ENCODE measurements around the gene PLEKHD1.
A peak's percentile ranks its signal among the peaks of the same experiment; 100 is the strongest.
"Not testable (repeated sequence)": the region's sequence is repeated elsewhere in the genome, so short reads cannot be mapped to it uniquely, and the experiment has no call there.

Gene PLEKHD1

GRCh38 chr14:69484444-69485314 is at the start of gene PLEKHD1:
Gene PLEKHD1, plus strand, starts transcription at chr14:69484728. Its CDS starts 238 bp downstream, at chr14:69484966.
- no peak for DNase-seq (ENCODE audit: low read depth in 1 of 2, low spot score in 1 of 2)

- DNase-seq (ENCODE audit: low read depth in 1 of 2, low spot score in 1 of 2) = no peak
Observed at GRCh38 chr14:69439521-69440270, 44.8 kb upstream of the PLEKHD1 start.

- DNase-seq (ENCODE audit: low read depth in 1 of 2, low spot score in 1 of 2) = no peak
Observed at GRCh38 chr14:69441948-69442347, 42.6 kb upstream of the PLEKHD1 start.

GRCh38 chr14:69443296-69443805 is 41.2 kb upstream of the PLEKHD1 start:
- DNase-seq (ENCODE audit: low read depth in 1 of 2, low spot score in 1 of 2) = no peak

GRCh38 chr14:69449216-69449615 is 35.3 kb upstream of the PLEKHD1 start:
- DNase-seq (ENCODE audit: low read depth in 1 of 2, low spot score in 1 of 2) = no peak

GRCh38 chr14:69451941-69452340 is 32.6 kb upstream of the PLEKHD1 start:
- no peak for DNase-seq (ENCODE audit: low read depth in 1 of 2, low spot score in 1 of 2)

GRCh38 chr14:69458350-69458749 is 26.2 kb upstream of the PLEKHD1 start:
- no peak for DNase-seq (ENCODE audit: low read depth in 1 of 2, low spot score in 1 of 2)

- no peak for DNase-seq (ENCODE audit: low read depth in 1 of 2, low spot score in 1 of 2)
Observed at GRCh38 chr14:69459122-69459521, 25.4 kb upstream of the PLEKHD1 start.

GRCh38 chr14:69460093-69460701 is 24.3 kb upstream of the PLEKHD1 start:
- DNase-seq (ENCODE audit: low read depth in 1 of 2, low spot score in 1 of 2) = peak in 1 of 2 donors; percentile 45

GRCh38 chr14:69464379-69464778 is 20.1 kb upstream of the PLEKHD1 start:
- DNase-seq (ENCODE audit: low read depth in 1 of 2, low spot score in 1 of 2) = no peak

- DNase-seq (ENCODE audit: low read depth in 1 of 2, low spot score in 1 of 2) = no peak
Observed at GRCh38 chr14:69464829-69465228, 19.7 kb upstream of the PLEKHD1 start.

GRCh38 chr14:69468949-69469348 is 15.6 kb upstream of the PLEKHD1 start:
- DNase-seq (ENCODE audit: low read depth in 1 of 2, low spot score in 1 of 2) = no peak

GRCh38 chr14:69471436-69471835 is 13.1 kb upstream of the PLEKHD1 start:
- no peak for DNase-seq (ENCODE audit: low read depth in 1 of 2, low spot score in 1 of 2)

GRCh38 chr14:69471916-69472315 is 12.6 kb upstream of the PLEKHD1 start:
- no peak for DNase-seq (ENCODE audit: low read depth in 1 of 2, low spot score in 1 of 2)

- no peak for DNase-seq (ENCODE audit: low read depth in 1 of 2, low spot score in 1 of 2)
Observed at GRCh38 chr14:69473260-69473659, 11.3 kb upstream of the PLEKHD1 start.

GRCh38 chr14:69473946-69474345 is 10.6 kb upstream of the PLEKHD1 start:
- DNase-seq (ENCODE audit: low read depth in 1 of 2, low spot score in 1 of 2) = no peak

- no peak for DNase-seq (ENCODE audit: low read depth in 1 of 2, low spot score in 1 of 2)
Observed at GRCh38 chr14:69475194-69475818, 9.2 kb upstream of the PLEKHD1 start.

- DNase-seq (ENCODE audit: low read depth in 1 of 2, low spot score in 1 of 2) = not testable (repeated sequence)
Observed at GRCh38 chr14:69476824-69477450, 7.6 kb upstream of the PLEKHD1 start.

GRCh38 chr14:69478055-69478454 is 6.5 kb upstream of the PLEKHD1 start:
- not testable (repeated sequence) for DNase-seq (ENCODE audit: low read depth in 1 of 2, low spot score in 1 of 2)

- no peak for DNase-seq (ENCODE audit: low read depth in 1 of 2, low spot score in 1 of 2)
Observed at GRCh38 chr14:69479696-69480095, 4.8 kb upstream of the PLEKHD1 start.

GRCh38 chr14:69480136-69480535 is 4.4 kb upstream of the PLEKHD1 start:
- no peak for DNase-seq (ENCODE audit: low read depth in 1 of 2, low spot score in 1 of 2)
